ENCODE measurements around the gene HES2.
"Not testable (repeated sequence)": the region's sequence is repeated elsewhere in the genome, so short reads cannot be mapped to it uniquely, and the experiment has no call there.

Gene HES2

DNA sequence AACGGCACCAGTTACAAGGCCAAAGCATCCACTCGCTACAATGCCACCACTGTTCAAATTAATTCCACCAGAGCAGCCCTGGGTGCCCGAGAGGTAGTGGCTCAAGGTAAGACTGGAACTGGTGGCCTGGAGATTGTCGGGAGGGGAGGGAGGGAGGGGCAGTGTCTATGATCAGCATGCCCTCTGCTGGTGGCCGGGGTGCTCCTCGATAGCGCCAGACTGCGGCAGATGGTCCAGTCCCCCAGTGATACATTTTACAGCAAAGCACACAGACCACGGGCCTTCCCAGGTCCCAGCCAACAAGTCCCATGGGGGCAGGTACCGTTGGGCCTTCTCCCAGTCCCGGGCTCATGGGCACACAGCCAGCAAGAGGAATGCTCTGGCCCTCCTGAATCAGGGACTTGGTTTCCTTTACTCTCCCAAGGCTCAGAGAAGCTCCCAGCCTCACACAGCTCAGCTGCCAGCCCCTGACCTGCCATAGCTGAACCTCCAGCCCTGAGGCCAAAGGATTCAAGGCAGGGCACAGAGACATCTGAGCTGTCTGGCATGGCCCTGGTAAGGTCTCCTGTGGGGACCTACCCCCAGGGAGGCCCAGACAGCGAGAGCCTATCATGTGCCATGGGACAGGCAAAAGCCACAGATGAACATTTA lies 41.5 kb downstream of the HES2 start:
- Mint-ChIP-seq H3K4me1 (no peaks in the 10 kb centered on the region), H3K4me3 (no peak overlapping the region), H3K9me3 (no peaks in the 10 kb centered on the region), H3K36me3 (ENCODE audit: insufficient read depth) (no peaks in the 10 kb centered on the region), H3K27ac (ENCODE audit: low read depth) (no peak overlapping the region), H3K27me3 (no peaks in the 10 kb centered on the region)
- no peak for DNase-seq (ENCODE audit: low spot score in 2 of 2)
- ATAC-seq (replicated peaks; ENCODE audit: extremely low read depth, poor library complexity, severe bottlenecking): no peak

DNA sequence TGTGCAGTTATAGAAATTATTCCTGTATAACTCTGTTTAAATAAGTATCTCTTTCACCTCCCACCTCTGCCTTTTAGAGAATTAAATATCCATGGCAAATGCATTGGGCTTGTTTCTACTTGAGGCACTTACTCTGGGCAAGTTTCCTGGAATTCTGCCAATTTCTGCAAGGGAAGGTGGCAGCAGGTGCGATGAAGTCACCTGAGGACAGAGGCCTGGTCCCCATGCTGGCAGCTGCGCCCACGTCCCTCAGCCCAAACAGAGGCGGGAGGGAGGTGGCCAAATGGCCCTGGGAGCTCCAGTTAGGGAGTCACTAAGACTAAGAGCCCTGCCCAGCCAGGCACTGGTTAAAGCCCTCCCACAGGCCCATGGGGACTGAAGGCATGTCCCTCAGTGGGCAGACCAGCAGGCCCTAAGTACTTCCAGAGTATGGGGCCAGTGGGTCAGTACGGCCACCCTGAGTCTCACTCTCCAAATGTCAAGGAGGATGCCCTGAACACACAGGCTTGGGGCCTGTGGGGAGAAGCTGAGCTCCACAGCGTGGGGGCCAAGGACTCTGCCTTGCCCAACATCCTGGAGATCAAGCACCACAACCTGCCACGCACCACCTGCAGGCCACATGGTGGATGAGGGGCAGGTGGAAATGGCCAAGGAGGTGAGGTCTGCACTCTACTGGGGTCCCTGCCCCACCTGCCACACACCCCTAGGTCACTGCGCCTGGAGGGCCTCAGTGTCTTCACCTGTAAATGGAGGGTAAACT lies 45.6 kb downstream of the HES2 start:
- no peaks in the 10 kb centered on the region for H3K36me3 Mint-ChIP-seq (ENCODE audit: insufficient read depth)
- H3K4me3 Mint-ChIP-seq: no peak overlapping the region
- peaks cover 5% of the 10 kb centered on the region for H3K4me1 Mint-ChIP-seq
- DNase-seq (ENCODE audit: low spot score in 2 of 2) (no peak), ATAC-seq (replicated peaks; ENCODE audit: extremely low read depth, poor library complexity, severe bottlenecking) (no peak)
- no peak overlapping the region for H3K27ac Mint-ChIP-seq (ENCODE audit: low read depth)
- H3K27me3 Mint-ChIP-seq: no peaks in the 10 kb centered on the region
- H3K9me3 Mint-ChIP-seq: no peaks in the 10 kb centered on the region

DNA sequence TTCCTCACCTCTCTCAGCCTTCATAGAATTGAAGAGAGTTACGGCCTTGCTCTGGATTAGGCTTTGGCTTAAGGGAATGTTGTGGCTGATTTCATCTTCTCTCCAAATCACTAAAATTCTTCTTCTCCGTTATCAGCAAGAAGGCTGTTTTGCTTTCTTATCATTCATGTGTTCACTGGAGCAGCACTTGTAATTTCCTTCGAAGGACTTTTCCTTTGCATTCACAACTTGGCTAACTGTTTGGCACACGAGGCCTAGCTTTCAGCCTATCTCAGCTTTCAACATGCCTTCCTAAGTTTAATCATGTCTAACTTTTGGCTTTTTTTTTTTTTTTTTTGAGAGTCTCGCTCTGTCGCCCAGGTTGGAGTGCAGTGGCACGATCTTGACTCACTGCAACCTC lies 47.5 kb downstream of the HES2 start:
- H3K4me3 Mint-ChIP-seq; H3K27ac Mint-ChIP-seq (ENCODE audit: low read depth); H3K36me3 Mint-ChIP-seq (ENCODE audit: insufficient read depth); H3K27me3 Mint-ChIP-seq; ATAC-seq (replicated peaks; ENCODE audit: extremely low read depth, poor library complexity, severe bottlenecking); DNase-seq (ENCODE audit: low spot score in 2 of 2); H3K9me3 Mint-ChIP-seq: not testable (repeated sequence)
- H3K4me1 Mint-ChIP-seq: peaks cover 12% of the 10 kb centered on the region

DNA sequence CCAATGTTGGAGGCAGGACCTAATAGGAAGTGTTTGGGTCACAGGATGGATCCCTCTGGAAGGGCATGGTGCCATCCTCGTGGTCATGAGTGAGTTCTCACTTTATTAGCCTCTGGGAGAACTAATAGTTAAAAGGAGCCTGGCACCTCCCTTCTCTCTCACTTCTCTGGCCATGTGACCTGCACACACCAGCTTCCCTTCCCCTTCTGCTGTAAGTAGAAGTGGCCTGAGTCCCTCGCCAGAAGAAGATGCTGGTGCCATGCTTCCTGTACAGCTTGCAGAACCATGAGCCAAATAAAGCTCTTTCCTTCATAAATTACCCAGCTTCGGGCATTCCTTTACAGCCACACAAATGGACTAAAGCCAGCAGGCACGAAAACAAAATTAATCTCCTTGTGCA lies 49.7 kb downstream of the HES2 start:
- Mint-ChIP-seq H3K27me3 (no peaks in the 10 kb centered on the region), H3K9me3 (no peaks in the 10 kb centered on the region), H3K4me3 (no peak overlapping the region), H3K4me1 (peaks cover 15% of the 10 kb centered on the region), H3K36me3 (ENCODE audit: insufficient read depth) (peaks cover 5% of the 10 kb centered on the region), H3K27ac (ENCODE audit: low read depth) (no peak overlapping the region)
- no peak for DNase-seq (ENCODE audit: low spot score in 2 of 2)
- ATAC-seq (replicated peaks; ENCODE audit: extremely low read depth, poor library complexity, severe bottlenecking): no peak

DNA sequence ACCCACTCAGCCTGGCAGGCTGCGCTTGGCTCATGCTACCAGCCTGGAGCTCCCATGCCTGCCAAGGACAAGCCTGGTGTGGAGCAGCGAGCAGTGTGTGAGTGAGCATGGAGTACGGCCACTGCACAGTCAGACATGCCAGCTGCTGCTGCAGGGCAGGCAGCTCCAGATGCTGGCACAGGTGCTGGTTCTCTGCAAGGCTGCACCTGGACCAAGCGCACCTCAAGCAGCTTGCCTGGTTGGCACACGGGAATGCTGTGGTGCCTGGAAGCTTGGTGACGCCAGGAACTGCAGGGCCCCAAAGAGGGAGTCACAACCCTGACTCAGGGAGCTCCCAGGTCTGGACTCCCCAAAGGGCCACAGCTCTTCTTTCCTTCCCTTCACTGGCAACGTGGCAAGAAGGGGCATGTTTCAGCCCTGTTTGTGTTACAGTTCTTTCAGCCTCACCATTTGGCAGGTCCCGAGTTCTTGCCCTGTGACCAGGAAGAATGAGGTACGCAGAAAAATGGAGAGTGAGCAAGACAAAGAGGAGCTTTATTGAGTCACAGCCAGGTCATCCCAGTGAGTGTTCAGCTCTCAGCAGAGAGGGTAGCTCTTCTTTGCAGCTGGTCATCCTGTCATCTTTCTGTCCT lies 52.2 kb downstream of the HES2 start:
- Mint-ChIP-seq H3K4me3 (no peak overlapping the region), H3K36me3 (ENCODE audit: insufficient read depth) (peaks cover 8% of the 10 kb centered on the region), H3K9me3 (no peaks in the 10 kb centered on the region), H3K27ac (ENCODE audit: low read depth) (no peak overlapping the region), H3K4me1 (peaks cover 29% of the 10 kb centered on the region), H3K27me3 (no peaks in the 10 kb centered on the region)
- ATAC-seq (replicated peaks; ENCODE audit: extremely low read depth, poor library complexity, severe bottlenecking) (no peak), DNase-seq (ENCODE audit: low spot score in 2 of 2) (no peak)

DNA sequence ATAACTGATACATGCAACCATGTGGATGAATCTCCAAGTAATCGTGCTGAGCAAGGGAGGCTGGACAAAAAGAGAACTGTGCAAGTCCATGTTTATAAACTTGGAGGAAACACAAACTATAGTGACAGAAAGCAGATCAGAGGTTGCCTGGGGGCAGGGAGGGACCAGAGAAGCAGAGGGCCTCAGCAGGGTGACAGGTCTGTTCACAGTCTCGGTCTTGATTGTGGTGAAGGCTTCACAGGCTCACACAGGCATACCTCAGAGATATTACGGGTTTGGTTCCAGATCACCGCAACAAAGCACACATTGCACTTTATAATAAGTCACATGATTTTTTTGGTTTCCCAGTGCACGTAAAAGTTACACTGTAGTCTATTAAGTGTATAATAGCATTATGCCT lies 54.7 kb downstream of the HES2 start:
- peak; percentile 98 for ATAC-seq (replicated peaks; ENCODE audit: extremely low read depth, poor library complexity, severe bottlenecking)
- no peaks in the 10 kb centered on the region for H3K9me3 Mint-ChIP-seq
- no peak overlapping the region for H3K4me3 Mint-ChIP-seq
- peak overlapping the region; percentile 74 for H3K27ac Mint-ChIP-seq (ENCODE audit: low read depth)
- H3K4me1 Mint-ChIP-seq: peaks cover 24% of the 10 kb centered on the region
- H3K27me3 Mint-ChIP-seq: no peaks in the 10 kb centered on the region
- peak in 1 of 2 donors; percentile 43 for DNase-seq (ENCODE audit: low spot score in 2 of 2)
- H3K36me3 Mint-ChIP-seq (ENCODE audit: insufficient read depth): peaks cover 8% of the 10 kb centered on the region

DNA sequence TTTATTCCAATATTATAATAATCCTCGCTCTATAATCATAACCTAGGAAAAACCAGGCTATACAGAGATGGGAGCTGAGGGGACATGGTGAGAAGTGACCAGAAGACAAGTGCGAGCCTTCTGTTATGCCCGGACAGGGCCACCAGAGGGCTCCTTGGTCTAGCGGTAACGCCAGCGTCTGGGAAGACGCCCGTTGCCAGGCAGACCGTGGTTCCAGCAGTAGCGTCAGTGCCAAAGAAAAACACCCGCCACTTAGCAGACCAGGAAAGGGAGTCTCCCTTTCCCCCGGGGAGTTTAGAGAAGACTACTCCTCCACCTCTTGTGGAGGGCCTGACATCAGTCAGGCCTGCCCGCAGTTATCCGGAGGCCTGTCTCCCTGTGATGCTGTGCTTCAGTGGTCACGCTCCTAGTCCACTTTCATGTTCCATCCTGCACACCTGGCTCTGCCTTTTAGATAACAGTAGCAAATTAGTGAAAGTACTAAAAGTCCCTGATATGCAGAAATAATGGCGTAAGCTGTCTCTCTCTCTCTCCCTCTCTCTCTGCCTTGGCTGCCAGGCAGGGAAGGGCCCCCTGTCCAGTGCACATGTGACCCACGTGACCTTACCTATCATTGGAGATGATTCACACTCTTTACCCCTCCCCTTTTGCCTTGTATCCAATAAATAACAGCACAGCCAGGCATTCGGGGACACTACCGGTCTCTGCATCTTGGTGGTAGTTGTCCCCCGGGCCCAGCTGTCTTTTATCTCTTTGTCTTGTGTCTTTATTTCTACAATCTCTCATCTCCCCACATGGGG lies 56.4 kb downstream of the HES2 start:
- H3K4me3 Mint-ChIP-seq; H3K36me3 Mint-ChIP-seq (ENCODE audit: insufficient read depth); ATAC-seq (replicated peaks; ENCODE audit: extremely low read depth, poor library complexity, severe bottlenecking); H3K9me3 Mint-ChIP-seq; DNase-seq (ENCODE audit: low spot score in 2 of 2); H3K27me3 Mint-ChIP-seq: not testable (repeated sequence)
- peaks cover 33% of the 10 kb centered on the region for H3K4me1 Mint-ChIP-seq
- peak overlapping the region; percentile 74 for H3K27ac Mint-ChIP-seq (ENCODE audit: low read depth)

Measured in central memory CD8-positive, alpha-beta T cell (primary cell).